NCI-H2081 treated with DMSO at 0.1 percent for 48 hours (cell line): ENCODE measurements around the gene ABHD12.
"Not testable (repeated sequence)": the region's sequence is repeated elsewhere in the genome, so short reads cannot be mapped to it uniquely, and the experiment has no call there.

Experiments
- DNase-seq: peaks from one replicate; lab custom pipeline; 2025; lab: John Stamatoyannopoulos, UW

The ABHD12 gene

DNA sequence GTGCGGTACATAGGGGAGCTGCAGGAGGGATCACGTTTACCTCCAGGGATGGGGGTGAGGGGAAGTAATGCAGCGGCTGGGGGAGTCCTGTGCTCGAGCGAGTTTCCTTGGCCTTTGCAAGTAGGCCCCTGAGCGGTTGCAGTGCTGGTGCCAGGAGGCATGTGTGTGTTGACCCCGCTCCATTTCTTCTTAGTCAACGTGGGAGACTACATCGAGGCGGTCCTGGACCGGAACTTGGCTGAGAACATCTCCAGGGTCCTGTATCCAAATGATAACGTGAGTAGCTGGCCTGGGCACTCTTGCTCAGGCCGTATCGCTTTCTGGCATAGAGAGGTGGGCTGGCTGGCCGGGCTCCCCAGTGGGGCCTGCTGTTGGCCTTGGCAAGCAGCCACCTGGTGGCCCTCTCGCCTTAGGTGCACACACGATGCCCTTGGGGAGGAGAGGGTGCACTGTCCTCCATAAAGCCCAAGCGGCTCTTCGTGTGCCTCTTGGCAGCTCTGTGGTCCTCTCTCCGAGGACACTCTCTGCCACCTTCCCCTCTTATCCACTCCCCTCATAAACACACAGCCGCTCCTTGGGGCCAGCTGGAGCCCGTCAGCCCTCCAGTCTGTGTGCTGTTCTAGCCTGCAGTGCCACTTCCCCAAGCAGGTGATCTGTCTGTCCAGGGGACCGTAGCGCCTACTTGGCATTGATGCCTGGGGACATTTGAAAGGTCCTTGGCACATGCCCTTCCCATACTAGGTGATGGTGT lies 113.4 kb downstream of the ABHD12 start:
- no peak for DNase-seq

DNA sequence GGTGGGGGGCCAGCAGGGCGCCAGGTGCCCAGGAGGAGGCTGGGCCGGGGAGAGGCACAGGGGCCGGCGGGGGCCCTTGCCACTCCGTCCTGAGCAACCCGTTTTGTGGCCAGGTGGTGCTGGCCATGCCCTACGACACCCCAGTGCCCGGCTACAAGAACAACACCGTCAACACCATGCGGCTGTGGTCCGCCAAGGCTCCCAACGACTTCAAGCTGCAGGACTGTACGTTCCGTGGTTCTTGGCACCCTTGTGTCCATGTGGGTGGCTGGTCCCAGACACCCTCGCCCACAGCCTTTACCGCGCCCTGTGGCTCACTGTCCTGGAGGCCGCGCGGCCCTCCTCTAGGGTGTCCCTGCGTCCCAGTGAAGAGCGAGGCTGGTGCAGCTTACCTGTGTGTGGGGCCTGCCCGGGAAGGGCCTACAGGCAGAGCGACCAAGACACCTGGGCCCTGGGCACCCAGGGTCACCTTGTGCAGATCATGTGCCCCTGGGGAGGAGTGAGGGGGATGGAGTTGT lies 114.0 kb downstream of the ABHD12 start:
- no peak for DNase-seq

DNA sequence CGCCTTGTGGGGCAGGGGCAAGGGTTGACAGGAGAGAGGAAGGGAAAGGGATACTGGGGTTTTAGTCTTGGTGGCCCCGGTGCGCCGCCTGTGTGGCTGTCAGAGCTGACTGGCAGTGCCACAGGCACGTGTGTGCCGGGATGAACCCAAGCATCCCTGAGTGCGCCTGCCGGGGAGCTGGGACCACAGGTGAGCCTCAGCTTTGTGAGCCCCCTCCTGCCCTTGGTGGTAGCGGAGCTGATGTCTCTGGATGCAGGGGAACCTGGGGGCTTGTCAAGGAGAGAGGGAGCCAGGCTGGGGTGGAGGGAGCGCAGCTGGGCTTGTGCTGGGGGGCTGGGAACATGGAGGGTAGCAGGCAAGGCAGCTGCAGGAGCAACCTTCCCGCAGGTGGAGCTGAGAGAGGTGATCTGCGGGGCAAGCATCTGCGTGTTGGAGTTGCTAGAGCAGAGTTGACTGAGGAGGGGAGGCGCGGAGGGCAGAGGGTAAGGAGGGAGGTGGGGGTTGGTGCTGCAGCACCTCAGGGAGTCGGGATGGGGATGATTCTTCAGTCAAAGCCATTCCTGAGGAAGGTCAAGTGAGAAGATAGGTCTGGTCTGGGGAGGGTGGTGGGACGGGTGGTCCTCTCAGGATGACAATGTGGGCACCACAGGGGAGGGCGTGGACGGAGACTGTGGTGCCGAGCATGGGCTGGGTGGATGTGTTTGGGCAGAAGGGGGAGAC lies 114.7 kb downstream of the ABHD12 start:
- no peak for DNase-seq

DNA sequence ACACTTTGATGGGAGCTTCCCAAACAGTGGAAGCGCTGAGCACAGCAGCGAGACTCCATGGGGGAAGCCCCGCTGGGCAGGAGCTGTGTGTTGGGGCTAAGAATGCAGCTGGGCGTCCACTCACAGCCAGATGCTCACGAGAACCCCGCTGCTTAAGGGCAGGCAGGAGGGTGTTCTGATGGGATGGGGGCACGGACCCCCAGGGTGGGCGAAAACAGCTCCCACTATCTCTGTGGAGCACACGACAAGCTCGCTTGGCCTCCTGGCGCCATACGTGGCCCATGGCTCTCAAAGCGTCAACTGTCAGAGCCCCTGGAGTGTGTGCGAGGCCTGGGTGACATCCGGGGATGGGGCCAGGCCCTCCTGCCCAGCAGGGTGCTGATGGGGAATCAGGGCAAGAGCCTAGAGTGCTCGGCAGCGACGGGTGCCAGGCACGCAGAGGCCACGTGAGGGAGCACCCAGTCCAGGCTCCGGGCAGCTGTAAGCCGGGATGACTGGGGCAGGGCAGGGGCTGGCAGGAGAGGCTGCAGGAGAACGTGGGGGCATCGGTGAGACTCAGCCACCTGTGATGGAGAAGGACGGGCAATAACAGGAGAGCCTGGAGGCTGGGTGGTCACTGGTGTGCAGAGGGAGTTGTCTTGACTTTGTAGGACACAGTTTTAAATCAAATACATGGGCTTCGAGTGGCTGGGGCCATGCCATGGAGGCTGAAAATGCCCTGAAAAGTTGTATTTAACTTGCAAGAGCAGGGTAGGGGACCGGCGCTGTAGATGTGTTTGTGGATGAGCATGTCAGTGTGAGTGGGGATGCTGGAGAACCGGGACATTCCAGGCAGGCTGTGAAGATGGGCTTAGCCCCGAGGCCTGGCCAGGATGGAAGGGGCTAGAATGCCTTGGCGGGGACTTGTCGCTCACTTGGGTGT lies 115.5 kb downstream of the ABHD12 start:
- no peak for DNase-seq

DNA sequence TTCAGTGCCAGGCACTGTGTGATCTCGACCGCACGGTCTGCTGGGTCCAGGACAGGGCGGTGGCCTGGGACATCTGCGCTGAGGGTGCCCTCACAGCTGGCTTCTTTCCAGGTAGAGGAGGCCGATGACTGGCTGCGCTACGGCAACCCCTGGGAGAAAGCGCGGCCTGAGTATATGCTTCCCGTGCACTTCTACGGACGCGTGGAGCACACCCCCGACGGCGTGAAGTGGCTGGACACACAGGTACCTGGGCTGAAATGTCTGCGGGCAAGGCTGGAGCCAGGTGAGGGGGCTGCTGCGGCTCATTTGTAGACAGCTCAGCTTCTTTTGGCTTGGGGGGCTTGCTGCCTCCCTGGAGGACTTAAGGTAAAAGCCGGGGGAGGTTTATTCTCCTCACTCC lies 116.2 kb downstream of the ABHD12 start:
- no peak for DNase-seq

DNA sequence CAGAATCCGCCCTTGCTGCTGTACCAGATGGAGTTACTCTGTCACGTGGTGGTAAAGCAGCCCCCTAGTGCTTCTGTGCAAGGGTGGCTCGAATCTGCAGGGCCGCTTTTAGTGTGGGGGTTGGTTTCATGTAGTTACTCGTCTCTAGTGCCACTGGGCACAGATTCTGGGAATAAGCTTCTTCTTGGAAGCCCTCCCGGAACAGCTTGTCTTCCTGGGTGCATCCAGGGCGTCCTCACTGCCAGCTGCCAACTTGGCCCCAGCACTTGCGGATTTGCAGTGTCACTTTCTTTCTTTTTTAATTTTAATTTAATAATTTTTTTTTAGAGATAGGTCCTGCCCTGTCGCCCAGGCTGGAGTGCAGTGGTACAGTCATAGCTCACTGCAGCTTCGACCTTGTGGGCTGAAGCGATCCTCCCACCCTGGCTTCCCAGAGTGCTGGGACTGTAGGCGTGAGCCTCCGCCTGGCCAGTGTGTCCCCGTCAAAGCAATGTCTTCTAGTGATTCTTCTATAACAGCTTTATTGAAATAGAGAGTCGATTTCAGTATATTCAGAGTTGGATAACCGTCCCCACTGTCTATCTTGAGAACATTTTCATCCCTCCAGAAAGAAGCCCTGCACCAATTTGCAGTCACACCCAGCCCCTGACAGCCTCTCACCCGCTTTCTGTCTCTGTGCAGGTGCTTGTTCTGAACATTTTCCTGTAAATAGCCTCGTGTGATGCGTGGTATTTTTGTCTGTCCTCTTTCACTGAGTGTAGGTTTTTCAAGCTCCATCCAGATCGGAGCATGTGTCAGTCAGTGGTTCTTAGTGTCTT lies 116.9 kb downstream of the ABHD12 start:
- no peak for DNase-seq

DNA sequence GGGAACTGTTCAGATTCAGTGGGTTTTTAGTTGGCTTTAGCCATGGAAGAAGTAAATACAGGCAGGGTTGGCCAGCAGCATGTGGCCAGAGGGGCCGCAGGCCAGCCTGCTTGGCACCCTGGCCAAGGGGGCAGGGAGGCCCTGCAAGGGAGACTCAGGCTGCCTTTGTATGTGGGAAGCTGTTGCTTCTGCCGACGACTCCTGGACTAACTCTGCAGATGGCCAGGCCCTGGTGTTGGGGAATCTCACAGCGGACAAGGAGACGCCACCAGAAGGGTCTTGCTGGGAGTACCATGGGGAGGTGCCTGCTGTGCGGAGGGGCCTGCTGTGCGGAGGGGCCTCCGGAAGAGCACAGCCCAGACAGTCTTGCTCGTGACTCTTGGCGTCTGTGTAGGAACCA lies 117.6 kb downstream of the ABHD12 start:
- no peak for DNase-seq

DNA sequence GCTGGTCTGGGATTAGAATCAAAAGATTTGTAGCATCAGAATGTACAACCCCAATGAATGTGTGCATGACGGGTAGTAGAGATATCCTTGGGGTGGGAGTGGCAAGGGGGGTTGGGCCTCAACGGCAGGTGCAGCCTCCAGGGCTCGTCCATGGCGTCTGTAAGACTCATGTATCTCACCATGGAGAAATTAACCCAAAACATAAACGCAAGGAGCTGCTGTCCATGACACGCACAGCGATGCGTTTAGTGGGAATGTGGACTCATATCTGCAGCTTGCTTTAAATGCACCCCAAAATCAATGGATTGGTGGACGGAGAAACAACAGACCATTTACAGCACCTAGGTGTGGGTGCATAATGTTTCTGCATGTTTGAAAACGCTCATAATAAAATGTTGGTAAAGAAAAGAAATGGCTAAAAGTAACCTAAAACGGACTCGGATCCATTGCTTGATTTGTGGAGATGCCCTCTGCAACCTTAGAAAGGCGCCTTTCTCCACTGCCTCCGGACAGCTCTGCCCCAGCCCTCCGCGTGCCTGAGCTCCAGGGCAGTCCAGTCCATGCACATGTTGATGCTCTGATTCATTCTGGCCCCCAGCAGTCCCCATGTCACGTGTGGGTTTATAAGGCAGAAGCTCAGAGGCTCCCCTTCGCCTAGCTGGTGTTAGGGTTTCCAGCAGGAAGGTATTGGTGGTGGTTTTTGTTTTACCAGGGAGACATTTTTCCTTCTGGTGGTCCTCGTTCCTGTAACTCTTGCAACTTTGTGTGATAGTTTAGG lies 118.2 kb downstream of the ABHD12 start:
- DNase-seq = no peak

DNA sequence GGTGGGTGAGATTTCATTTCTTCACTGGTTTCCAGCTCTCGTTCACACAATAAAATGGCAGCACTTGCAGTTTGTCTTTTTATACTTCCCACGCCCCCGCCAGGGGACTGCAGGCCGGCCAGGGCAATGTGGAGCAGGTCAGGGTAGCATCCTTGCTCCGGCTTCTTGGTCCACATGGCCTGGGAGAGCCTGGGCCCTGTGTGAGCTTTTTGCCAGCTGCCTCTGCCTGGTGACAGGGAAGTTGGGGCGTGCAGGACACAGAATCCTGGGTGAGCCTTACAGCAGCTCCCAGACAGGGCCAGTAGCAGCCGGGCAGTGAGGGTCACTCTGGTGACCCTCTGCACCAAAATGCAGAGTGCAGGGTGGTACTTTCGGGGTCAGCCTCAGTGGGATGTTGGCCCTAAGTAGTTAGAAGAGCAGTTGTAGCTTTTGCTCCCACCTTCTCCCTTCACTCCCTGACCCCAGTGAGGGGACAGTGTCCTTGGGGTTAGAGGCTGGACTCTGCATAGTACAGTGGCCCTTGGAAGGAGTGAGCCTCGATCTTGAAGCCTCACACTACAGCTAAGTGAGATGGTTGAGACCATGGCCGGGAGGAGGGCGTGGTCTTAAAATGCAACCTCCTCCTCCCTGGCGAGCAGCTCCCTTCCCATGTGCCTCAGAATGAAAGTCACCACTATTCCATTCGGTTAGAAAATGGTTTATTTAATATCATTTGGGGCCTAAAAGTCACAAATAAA lies 119.0 kb downstream of the ABHD12 start:
- DNase-seq = no peak

DNA sequence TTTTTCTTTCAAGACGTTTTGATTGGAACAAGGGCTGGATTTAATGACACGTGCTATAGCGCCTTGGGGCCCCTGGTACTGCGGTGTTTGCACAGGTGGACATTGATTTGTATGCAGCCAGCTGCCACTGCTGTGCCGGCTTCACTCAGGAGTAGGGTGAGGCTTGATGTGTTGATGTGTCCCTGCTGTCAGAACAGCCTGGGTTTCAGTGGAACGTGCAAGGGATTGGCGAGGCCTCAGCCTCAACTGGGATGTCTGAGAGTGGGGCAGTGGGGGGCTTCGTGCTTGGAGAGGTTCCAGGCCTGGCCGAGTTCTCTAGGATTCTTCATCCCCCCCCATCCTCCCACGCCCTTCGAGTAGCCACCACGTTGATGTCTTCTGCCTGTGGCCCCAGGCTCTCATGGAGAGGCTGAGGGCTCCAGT lies 119.8 kb downstream of the ABHD12 start:
- peak; percentile 60 for DNase-seq

DNA sequence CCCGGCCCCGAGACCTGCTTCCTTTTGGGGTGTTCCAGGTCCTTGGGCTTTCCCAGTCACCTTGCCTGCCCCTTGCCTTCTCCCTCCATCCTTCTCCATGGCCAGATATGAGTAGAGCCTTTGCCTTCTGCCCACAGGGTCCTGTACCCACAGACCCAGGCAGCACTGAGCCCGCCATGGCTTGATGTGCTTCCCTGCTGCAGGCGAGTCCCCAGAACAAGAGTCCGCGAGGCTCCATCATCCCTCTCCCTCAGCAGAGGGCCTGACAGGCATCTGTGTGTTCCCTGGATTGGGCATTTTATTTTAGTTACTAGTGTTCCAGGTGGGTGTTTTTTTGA lies 120.8 kb downstream of the ABHD12 start:
- no peak for DNase-seq

DNA sequence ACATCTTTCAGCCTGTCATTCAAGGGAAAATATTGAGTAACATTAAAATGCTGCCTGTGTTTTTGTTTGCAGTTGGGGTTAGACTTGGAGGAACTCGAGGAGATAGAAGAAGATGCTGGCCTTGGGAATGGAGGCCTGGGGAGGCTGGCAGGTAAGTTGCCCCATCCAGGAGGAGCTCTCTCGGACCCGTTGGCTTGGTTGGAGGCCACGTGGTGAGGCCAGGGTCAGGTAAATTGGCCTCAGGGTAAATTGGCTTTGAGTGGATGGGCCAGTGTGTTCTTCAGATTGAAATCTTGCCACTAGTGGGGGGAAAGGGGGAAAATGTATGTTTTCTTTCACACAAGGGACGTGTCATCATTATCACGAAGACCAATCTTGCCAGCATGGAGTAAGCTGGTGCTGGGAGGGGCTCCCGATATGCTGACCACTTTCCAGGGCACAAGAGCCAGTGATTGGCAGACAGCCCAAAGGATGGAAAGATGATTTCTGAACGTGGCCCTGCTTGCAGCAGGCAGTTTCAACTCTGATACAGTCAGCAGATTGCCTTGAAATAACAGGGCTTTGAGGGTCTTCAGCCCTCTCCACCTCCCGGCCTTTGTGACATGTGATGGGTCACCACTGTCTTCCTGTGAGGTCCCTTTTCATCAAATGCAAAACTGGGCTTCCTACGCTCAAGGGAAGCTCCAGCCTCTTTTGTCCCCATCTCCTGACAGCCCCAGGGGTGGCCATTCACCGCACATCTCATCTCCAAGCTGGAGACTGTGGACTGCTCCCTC lies 121.4 kb downstream of the ABHD12 start:
- DNase-seq = no peak

DNA sequence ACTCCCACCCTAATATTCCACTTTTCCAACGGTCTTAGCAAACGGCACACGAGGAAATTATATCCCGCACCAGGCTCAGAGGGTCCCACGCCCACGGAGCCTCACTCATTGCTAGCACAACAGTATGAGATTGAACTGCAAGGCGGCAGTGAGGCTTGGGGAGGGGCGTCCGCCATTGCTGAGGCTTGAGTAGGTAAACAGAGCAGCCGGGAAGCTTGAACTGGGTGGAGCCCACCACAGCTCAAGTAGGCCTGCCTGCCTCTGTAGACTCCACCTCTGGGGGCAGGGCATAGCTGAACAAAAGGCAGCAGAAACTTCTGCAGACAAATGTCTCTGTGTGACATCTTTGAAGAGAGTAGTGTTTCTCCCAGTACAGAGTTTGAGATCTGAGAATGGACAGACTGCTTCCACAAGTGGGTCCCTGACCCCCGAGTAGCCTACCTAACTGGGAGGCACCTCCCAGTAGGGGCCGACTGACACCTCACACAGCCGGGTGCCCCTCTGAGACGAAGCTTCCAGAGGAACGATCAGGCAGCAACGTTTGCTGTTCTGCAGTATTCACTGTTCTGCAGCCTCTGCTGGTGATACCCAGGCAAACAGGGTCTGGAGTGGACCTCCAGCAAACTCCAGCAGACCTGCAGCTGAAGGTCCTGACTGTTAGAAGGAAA lies 129.7 kb downstream of the ABHD12 start:
- not testable (repeated sequence) for DNase-seq

DNA sequence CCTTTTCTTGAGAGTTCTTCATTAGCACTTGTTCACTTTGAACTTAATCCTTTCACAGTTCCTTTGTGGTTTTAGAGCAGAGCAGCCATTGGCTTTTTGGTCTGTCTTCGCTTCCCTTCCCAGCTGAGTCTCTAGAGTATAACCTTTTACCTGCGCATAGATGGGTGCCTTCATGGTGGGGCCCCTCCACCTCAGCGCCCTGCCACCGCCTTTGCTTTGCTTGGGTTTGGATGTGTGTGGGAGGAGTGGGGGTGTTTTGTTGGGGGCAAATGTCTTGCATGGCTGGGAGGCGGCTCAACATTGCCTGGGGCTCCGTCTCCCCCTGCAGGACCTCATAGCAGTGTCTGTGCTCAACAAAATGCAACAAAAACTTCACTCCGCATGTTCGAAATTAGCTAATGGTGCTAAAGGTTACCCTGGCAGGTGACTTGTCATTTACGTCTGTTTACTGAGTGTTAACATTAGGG lies 130.8 kb downstream of the ABHD12 start:
- DNase-seq = no peak

DNA sequence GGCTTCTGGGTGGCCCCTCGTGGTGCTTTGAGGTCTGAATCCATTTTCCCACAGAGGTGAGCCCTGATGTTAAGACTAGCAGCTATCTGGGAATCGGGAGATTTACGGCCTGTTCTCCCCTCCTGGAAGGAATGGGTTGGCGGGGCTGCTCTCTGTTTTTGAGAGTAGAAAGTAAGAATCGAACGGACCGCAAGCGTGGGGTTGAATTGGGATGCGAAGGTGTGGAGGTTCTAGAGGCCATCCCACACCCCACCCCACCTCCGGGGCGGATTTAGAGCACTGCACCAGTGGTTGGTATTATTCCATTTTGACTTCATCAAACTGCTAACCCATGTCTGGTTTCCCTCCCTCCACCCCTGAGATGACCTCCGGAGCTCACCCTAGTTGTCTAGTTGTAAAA lies 131.3 kb downstream of the ABHD12 start:
- no peak for DNase-seq

DNA sequence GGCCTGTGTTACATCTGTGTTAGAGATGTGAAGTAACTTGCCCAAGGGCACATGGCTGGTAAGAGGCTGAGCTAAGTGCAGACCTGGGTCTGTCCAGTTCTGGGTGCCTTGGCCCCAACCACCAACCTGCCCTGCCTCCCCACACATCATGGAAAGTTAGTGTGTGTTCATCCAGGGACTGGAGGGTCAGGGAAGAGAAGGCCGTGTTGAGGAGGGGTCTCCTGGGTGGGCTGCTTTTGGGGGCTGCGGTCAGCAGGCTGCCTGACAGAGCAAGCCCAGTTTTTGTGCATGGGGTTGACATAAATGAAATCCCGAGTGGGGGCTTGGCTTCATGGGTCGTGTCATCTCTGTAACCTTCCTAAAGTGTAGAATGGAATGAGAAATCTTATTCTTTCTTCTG lies 131.8 kb downstream of the ABHD12 start:
- DNase-seq = no peak

DNA sequence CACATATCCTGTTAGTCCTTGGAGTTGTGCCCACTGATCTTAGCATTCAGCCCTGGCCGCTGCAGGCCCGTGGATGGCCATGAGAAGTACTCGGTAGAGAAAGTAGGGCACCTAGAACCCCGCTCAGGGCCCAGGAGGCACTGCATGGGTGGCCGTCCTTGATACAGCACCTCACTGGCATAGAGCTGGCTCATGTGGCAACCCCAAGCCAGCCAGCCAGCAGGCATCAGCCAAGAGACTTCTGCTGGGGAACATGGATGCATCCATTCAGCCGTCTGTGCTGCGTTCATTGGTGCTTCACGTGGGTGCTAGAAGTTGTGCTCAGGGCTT lies 132.2 kb downstream of the ABHD12 start:
- DNase-seq = no peak

DNA sequence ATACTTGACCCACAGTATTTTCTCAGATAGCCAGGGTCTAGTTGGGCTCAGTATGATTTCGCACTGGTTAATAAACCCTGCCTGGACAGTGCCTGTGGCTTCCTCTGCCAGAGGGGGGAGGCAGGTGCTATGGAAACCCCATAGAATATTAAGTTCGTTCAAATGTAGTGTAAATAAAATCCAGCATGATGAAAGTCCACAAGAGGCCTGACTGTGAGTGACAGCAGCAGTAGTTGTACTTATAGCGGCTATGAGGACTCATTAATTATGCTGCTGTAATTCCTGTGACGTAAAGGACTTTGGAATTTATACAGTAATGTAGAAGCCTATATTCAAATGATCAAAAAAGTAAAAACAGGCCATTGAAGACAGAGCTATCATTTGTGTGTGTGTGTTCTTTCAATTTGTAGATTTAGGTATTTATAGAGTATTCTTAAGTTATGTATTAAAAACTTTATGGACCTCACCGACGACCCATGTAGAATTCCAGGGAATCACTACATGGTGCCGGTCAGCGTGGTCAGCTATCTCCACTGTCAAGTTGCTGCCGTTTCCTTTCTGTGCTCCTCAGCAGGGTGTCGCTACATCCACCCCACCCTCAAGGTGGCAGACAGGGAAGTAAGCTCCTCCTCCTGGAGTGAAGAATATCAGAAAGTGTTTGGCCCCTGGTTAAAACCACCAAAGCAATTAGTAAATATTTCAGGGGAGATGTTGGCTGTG lies 132.7 kb downstream of the ABHD12 start:
- DNase-seq = no peak
